ENCODE measurements around the gene GSTCD. TPM values are rescaled to one million over a fixed set of nuclear protein-coding genes. Genes with fewer than 3 reads are reported as not detected.
"Not testable (repeated sequence)": the region's sequence is repeated elsewhere in the genome, so short reads cannot be mapped to it uniquely, and the experiment has no call there.

GSTCD gene
- total RNA-seq, 3 donors from 2014 or later (not counting 1 experiment from before 2014, with no cell fraction given): 5.6 to 7.7 (median 6.2) TPM

GRCh38 chr4:105719204-105719603 is 10.6 kb downstream of the GSTCD start:
- ATAC-seq: no peak
- H3K9me3 ChIP-seq (ENCODE audit: control insufficient read depth, insufficient read depth, low read length): no peaks in the 10 kb centered on the region
- H3K36me3 Mint-ChIP-seq: no peaks in the 10 kb centered on the region
- 96% methylated on average over 2 of the region's 2 CpGs for WGBS (ENCODE audit: insufficient coverage)
- H3K36me3 ChIP-seq (ENCODE audit: control insufficient read depth, insufficient read depth, low read length): peaks cover 2% of the 10 kb centered on the region
- no peak overlapping the region for H3K27ac Mint-ChIP-seq
- H3K4me3 ChIP-seq (ENCODE audit: low read length): no peak overlapping the region
- no peak overlapping the region for H3K27ac ChIP-seq (ENCODE audit: low read length)
- DNase-seq: no peak
- TF ChIP-seq, protein P1, sequence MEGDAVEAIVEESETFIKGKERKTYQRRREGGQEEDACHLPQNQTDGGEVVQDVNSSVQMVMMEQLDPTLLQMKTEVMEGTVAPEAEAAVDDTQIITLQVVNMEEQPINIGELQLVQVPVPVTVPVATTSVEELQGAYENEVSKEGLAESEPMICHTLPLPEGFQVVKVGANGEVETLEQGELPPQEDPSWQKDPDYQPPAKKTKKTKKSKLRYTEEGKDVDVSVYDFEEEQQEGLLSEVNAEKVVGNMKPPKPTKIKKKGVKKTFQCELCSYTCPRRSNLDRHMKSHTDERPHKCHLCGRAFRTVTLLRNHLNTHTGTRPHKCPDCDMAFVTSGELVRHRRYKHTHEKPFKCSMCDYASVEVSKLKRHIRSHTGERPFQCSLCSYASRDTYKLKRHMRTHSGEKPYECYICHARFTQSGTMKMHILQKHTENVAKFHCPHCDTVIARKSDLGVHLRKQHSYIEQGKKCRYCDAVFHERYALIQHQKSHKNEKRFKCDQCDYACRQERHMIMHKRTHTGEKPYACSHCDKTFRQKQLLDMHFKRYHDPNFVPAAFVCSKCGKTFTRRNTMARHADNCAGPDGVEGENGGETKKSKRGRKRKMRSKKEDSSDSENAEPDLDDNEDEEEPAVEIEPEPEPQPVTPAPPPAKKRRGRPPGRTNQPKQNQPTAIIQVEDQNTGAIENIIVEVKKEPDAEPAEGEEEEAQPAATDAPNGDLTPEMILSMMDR (IDR thresholded peaks at IDR 0.05): no peak
- H3K4me1 ChIP-seq (ENCODE audit: control insufficient read depth, insufficient read depth, low read length): no peaks in the 10 kb centered on the region
- H3K27me3 ChIP-seq (ENCODE audit: control insufficient read depth, insufficient read depth, low read length): no peaks in the 10 kb centered on the region
- intact Hi-C loops (cut with micrococcal nuclease): no loop called here
- H3K4me3 Mint-ChIP-seq: no peak overlapping the region
- no peaks in the 10 kb centered on the region for H3K9me3 Mint-ChIP-seq
- H3K27me3 Mint-ChIP-seq (ENCODE audit: low read depth in 2 of 2): no peaks in the 10 kb centered on the region
- H3K4me1 Mint-ChIP-seq: no peaks in the 10 kb centered on the region

GRCh38 chr4:105725623-105726022 is 17.0 kb downstream of the GSTCD start:
- 82% methylated on average over 2 of the region's 2 CpGs for WGBS (ENCODE audit: insufficient coverage)
- no peaks in the 10 kb centered on the region for H3K36me3 ChIP-seq (ENCODE audit: control insufficient read depth, insufficient read depth, low read length)
- no peaks in the 10 kb centered on the region for H3K27me3 ChIP-seq (ENCODE audit: control insufficient read depth, insufficient read depth, low read length)
- Mint-ChIP-seq H3K27me3 (ENCODE audit: low read depth in 2 of 2) (no peaks in the 10 kb centered on the region), H3K27ac (no peak overlapping the region), H3K9me3 (no peaks in the 10 kb centered on the region), H3K4me3 (no peak overlapping the region), H3K36me3 (no peaks in the 10 kb centered on the region), H3K4me1 (no peaks in the 10 kb centered on the region)
- ATAC-seq (no peak), DNase-seq (no peak)
- H3K4me1 ChIP-seq (ENCODE audit: control insufficient read depth, insufficient read depth, low read length): no peaks in the 10 kb centered on the region
- no peak overlapping the region for H3K27ac ChIP-seq (ENCODE audit: low read length)
- H3K4me3 ChIP-seq (ENCODE audit: low read length): no peak overlapping the region
- TF ChIP-seq, protein P1 (IDR thresholded peaks at IDR 0.05): no peak
- intact Hi-C loops (cut with micrococcal nuclease): no loop called here
- no peaks in the 10 kb centered on the region for H3K9me3 ChIP-seq (ENCODE audit: control insufficient read depth, insufficient read depth, low read length)

- H3K4me3 Mint-ChIP-seq; intact Hi-C loops (cut with micrococcal nuclease); H3K4me1 ChIP-seq (ENCODE audit: control insufficient read depth, insufficient read depth, low read length); H3K36me3 ChIP-seq (ENCODE audit: control insufficient read depth, insufficient read depth, low read length); H3K27ac ChIP-seq (ENCODE audit: low read length); H3K4me3 ChIP-seq (ENCODE audit: low read length); H3K9me3 Mint-ChIP-seq; ATAC-seq; H3K4me1 Mint-ChIP-seq; H3K9me3 ChIP-seq (ENCODE audit: control insufficient read depth, insufficient read depth, low read length); H3K27me3 Mint-ChIP-seq (ENCODE audit: low read depth in 2 of 2); DNase-seq; H3K27me3 ChIP-seq (ENCODE audit: control insufficient read depth, insufficient read depth, low read length); H3K27ac Mint-ChIP-seq: not testable (repeated sequence)
- WGBS (ENCODE audit: insufficient coverage): 100% methylated on average over 4 of the region's 4 CpGs
- peaks cover 13% of the 10 kb centered on the region for H3K36me3 Mint-ChIP-seq
Observed at GRCh38 chr4:105729895-105730294, 21.3 kb downstream of the GSTCD start.

DNA sequence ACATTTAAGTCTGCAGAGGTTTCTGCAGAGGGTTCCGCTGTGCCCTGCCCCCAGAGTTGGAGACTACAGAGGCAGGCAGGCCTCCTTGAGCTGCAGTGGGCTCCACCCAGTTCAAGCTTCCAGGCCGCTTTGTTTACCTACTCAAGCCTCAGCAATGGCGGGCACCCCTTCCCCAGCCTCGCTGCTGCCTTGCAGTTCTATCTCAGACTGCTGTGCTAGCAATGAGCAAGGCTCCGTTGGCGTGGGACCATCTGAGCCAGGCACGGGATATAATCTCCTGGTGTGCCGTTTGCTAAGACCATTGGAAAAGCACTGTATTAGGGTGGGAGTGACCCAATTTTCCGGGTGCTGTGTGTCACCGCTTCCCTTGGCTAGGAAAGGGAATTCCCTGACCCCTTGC is 26.6 kb downstream of the GSTCD start:
- H3K4me3 ChIP-seq (ENCODE audit: low read length); H3K27ac Mint-ChIP-seq; H3K9me3 ChIP-seq (ENCODE audit: control insufficient read depth, insufficient read depth, low read length); H3K27me3 ChIP-seq (ENCODE audit: control insufficient read depth, insufficient read depth, low read length); H3K4me1 ChIP-seq (ENCODE audit: control insufficient read depth, insufficient read depth, low read length); ATAC-seq; H3K4me1 Mint-ChIP-seq; intact Hi-C loops (cut with micrococcal nuclease); H3K27me3 Mint-ChIP-seq (ENCODE audit: low read depth in 2 of 2); DNase-seq; H3K36me3 ChIP-seq (ENCODE audit: control insufficient read depth, insufficient read depth, low read length); H3K4me3 Mint-ChIP-seq; H3K27ac ChIP-seq (ENCODE audit: low read length): not testable (repeated sequence)
- Mint-ChIP-seq H3K9me3 (peaks cover 2 to 10% of the 10 kb centered on the region in 2 donors), H3K36me3 (peaks cover 47% of the 10 kb centered on the region)
- 96% methylated on average over 10 of the region's 10 CpGs for WGBS (ENCODE audit: insufficient coverage)

GRCh38 chr4:105741548-105741947 is 33.0 kb downstream of the GSTCD start:
- 88% methylated on average over 1 of the region's 2 CpGs for WGBS (ENCODE audit: insufficient coverage)
- Mint-ChIP-seq H3K9me3 (peaks cover 0 to 4% of the 10 kb centered on the region in 2 donors), H3K4me3 (no peak overlapping the region), H3K27me3 (ENCODE audit: low read depth in 2 of 2) (no peaks in the 10 kb centered on the region), H3K36me3 (peaks cover 30% of the 10 kb centered on the region), H3K4me1 (no peaks in the 10 kb centered on the region), H3K27ac (no peak overlapping the region)
- intact Hi-C loops (cut with micrococcal nuclease): no loop called here
- Histone ChIP-seq H3K4me3 (ENCODE audit: low read length) (no peak overlapping the region), H3K4me1 (ENCODE audit: control insufficient read depth, insufficient read depth, low read length) (no peaks in the 10 kb centered on the region), H3K27ac (ENCODE audit: low read length) (no peak overlapping the region), H3K9me3 (ENCODE audit: control insufficient read depth, insufficient read depth, low read length) (no peaks in the 10 kb centered on the region), H3K27me3 (ENCODE audit: control insufficient read depth, insufficient read depth, low read length) (no peaks in the 10 kb centered on the region), H3K36me3 (ENCODE audit: control insufficient read depth, insufficient read depth, low read length) (no peaks in the 10 kb centered on the region)
- TF ChIP-seq, protein P1 (IDR thresholded peaks at IDR 0.05): no peak
- DNase-seq (no peak), ATAC-seq (no peak)

All from natural killer cell (primary cell).